Psoas muscle (tissue), 8 donors: ENCODE data around the gene C1orf74. TPM values are rescaled to one million over a fixed set of nuclear protein-coding genes. Genes with fewer than 3 reads are reported as not detected.

Experiments used
- ATAC-seq, 4 donors: fragments of 200-7000 bp; cut with Tn5 transposase; one replicate each; pipeline ENCODE4 v1.9.1; 2020; ENCODE audit warnings: moderate library complexity in 3 of 4, mild to moderate bottlenecking in 2 of 4
- DNase-seq, 2 donors: peaks; one replicate each; pipeline ENCODE4 v3.0.0-alpha.2; 2020
- H3K27ac ChIP-seq: fragments of 200-600 bp; one replicate; pipeline ENCODE4 v1.8.0; 2022
- H3K27me3 ChIP-seq, 3 donors: fragments of 200-600 bp in 1 of 3; one replicate each; pipeline versions ENCODE4 v1.6.1 to v1.8.0; 2013 to 2022; ENCODE audit warnings: low read length in 2 of 3, mild to moderate bottlenecking in 2 of 3, moderate library complexity in 1 of 3; ENCODE audit not compliant: insufficient read depth in 3 of 3
- H3K36me3 ChIP-seq, 2 donors: fragments of 200-600 bp in 1 of 2; one replicate each; pipeline versions ENCODE4 v1.6.1 to v1.8.0; 2013 to 2022; ENCODE audit warnings: low read depth in 1 of 2, mild to moderate bottlenecking in 1 of 2, moderate library complexity in 1 of 2; ENCODE audit not compliant: insufficient read depth in 1 of 2
- H3K4me1 ChIP-seq: fragments of 200-600 bp; one replicate; pipeline ENCODE4 v1.8.0; 2022
- H3K4me3 ChIP-seq: fragments of 200-600 bp; one replicate; pipeline ENCODE4 v1.8.0; 2022; ENCODE audit warnings: mild to moderate bottlenecking
- H3K9me3 ChIP-seq: fragments of 200-600 bp; one replicate; pipeline ENCODE4 v1.8.0; 2022
- CTCF ChIP-seq: fragments of 200-600 bp; IDR thresholded peaks from one replicate; pipeline ENCODE4 v1.8.0; 2022; ENCODE audit warnings: antibody characterized with exemption
- WGBS, 3 donors: extraction: QIAGEN DNeasy Blood & Tissue Kit; methylation state at CpG; one replicate each; pipeline versions ENCODE4 v1.1.6 to v1.1.7; 2013; 5-methylcytosine and 5-hydroxymethylcytosine counted together
- intact Hi-C, 2 donors: fragments of 100-400 bp; cut with DNase I; formaldehyde crosslinking; loops; one replicate each; pipeline versions ENCODE4 v1.11.0 to v1.14.2; 2022
- polyA plus RNA-seq, 3 donors: library from polyadenylated mRNA; stranded (reverse); fragments of 200-250 nt; gene quantifications; one replicate each; pipeline ENCODE4 v1.2.3, GENCODE V29; 2013
- total RNA-seq, 4 donors: library from RNA; stranded (reverse); fragmentation: NEBNext Ultra II Directional in 2 of 4; extraction: Animal tissue kit (Norgen Biotek cat#: 25700) in 2 of 4; gene quantifications; one replicate each; pipeline versions ENCODE4 v1.2.1 to v1.2.4, GENCODE V29; 2021 to 2023
- donor health status: healthy with polysubstance abuse.
- donor health status: DM: no; HTN: no; CAD: no; lungs with moderate emphysema.
- donor health status: Bipolar disorder and iron deficiency.
- donor health status: healthy.
- donor health status: DM: yes; HTN: yes; CAD: no.
- donor health status: DM: no; HTN: no; CAD: no.
- donor health status: DM: no; HTN: no; CAD: no.
- donor health status: DM: yes; HTN: yes; CAD: no.

The C1orf74 gene
- total and polyA plus RNA-seq, 7 donors, result 0.45 to 1.8 (median 1.2) TPM

GRCh38 chr1:209741193-209741592 is 43.2 kb downstream of the C1orf74 start:
- Histone ChIP-seq H3K27me3 (no peaks in the 10 kb centered on the region), H3K9me3 (no peaks in the 10 kb centered on the region), H3K27ac (no peak overlapping the region), H3K4me3 (no peak overlapping the region), H3K36me3 (no peaks in the 10 kb centered on the region), H3K4me1 (no peaks in the 10 kb centered on the region)
- ATAC-seq (no peak), DNase-seq (no peak)
- no peak for TF ChIP-seq CTCF
- WGBS, 3 donors, result 90 to 93% (median 92%) methylated on average over 3 of the region's 3 CpGs
- intact Hi-C loops, result no loop called here

- no peak for TF ChIP-seq CTCF
- DNase-seq (no peak), ATAC-seq (no peak)
- Histone ChIP-seq H3K4me1 (no peaks in the 10 kb centered on the region), H3K4me3 (no peak overlapping the region), H3K36me3 (no peaks in the 10 kb centered on the region), H3K27ac (no peak overlapping the region), H3K27me3 (no peaks in the 10 kb centered on the region), H3K9me3 (no peaks in the 10 kb centered on the region)
- intact Hi-C loops, result no loop called here
- WGBS, 3 donors, result 59 to 90% (median 69%) methylated on average over 1 of the region's 1 CpG
Observed at GRCh38 chr1:209738270-209738669, 46.1 kb downstream of the C1orf74 start.

GRCh38 chr1:209737118-209737505 is 47.2 kb downstream of the C1orf74 start:
- TF ChIP-seq CTCF, result no peak
- DNase-seq (no peak), ATAC-seq (no peak)
- H3K4me1 ChIP-seq, result no peaks in the 10 kb centered on the region
- H3K36me3 ChIP-seq, result no peaks in the 10 kb centered on the region
- no peak overlapping the region for H3K4me3 ChIP-seq
- no peak overlapping the region for H3K27ac ChIP-seq
- H3K9me3 ChIP-seq, result no peaks in the 10 kb centered on the region
- intact Hi-C loops, result no loop called here
- 73 to 83% (median 78%) methylated on average over 5 of the region's 5 CpGs for WGBS, 3 donors
- no peaks in the 10 kb centered on the region for H3K27me3 ChIP-seq

GRCh38 chr1:209736490-209737117 is 47.8 kb downstream of the C1orf74 start:
- Histone ChIP-seq H3K4me1 (no peaks in the 10 kb centered on the region), H3K9me3 (no peaks in the 10 kb centered on the region), H3K27ac (no peak overlapping the region), H3K27me3 (no peaks in the 10 kb centered on the region), H3K4me3 (no peak overlapping the region), H3K36me3 (no peaks in the 10 kb centered on the region)
- WGBS, 3 donors, result 70 to 85% (median 74%) methylated on average over 3 of the region's 3 CpGs
- TF ChIP-seq CTCF, result no peak
- ATAC-seq (no peak), DNase-seq (no peak)
- intact Hi-C loops, result no loop called here
